Measurements from ENCODE around the gene ALG3. TPM values are rescaled to one million over a fixed set of nuclear protein-coding genes. Genes with fewer than 3 reads are reported as not detected.
A peak's percentile ranks its signal among the peaks of the same experiment; 100 is the strongest.

ALG3 gene
- total and polyA plus RNA-seq, 9 of the 15 experiments (the other 6 are each of a cell fraction or from before 2014, with no cell fraction given), result 37.5 to 107 (median 80.1) TPM

DNA sequence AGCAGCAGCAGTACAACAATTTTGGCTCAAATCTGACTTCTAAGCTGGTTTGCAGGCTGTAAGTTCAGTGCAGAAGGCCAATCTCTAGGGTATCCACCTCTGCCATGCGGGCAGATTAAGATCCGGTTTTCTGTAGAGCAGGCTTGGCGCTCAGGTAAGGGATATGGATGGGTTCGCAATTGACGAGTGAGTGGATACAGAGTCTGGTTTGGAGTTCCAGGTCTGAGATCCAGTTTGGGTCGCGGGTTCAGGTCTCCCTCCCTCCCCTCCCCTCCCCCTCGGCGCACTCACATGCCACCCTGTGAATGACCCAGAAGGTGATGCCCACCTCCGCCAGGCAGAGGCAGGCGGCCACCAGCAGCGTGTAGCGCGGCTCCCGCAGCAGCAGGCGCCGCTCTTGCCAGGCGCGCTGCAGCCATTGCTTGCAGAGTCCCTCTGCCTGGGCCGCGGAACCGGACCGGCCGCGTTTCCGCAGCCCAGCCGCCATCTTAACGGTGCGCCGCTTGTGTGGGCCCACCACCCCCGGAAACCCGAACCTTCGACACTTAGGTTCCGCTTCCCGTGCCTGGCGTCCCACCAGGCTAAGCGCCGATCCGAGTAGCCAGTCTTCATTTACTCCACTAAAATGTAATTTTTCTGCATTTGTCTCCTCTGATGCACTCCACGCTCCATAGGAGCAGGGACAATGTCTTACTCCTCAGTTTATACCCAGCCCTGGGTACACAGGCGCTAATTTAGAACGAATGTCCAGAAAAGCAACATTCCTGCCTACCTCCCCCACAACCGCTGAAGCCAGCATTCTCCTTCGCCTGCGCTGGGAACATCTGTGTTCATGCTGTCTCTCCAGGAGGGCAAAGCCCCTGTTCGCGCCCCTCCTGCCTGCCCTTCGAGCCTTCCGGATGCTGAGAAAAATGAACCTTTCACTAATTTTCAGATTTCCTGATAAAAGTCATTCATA is at the start of gene ALG3 (continued):
- TF ChIP-seq, protein P1, sequence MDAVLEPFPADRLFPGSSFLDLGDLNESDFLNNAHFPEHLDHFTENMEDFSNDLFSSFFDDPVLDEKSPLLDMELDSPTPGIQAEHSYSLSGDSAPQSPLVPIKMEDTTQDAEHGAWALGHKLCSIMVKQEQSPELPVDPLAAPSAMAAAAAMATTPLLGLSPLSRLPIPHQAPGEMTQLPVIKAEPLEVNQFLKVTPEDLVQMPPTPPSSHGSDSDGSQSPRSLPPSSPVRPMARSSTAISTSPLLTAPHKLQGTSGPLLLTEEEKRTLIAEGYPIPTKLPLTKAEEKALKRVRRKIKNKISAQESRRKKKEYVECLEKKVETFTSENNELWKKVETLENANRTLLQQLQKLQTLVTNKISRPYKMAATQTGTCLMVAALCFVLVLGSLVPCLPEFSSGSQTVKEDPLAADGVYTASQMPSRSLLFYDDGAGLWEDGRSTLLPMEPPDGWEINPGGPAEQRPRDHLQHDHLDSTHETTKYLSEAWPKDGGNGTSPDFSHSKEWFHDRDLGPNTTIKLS (IDR thresholded peaks at IDR 0.05; ENCODE audit: borderline replicate concordance, low read depth), result no peak
- TF ChIP-seq, protein P2, sequence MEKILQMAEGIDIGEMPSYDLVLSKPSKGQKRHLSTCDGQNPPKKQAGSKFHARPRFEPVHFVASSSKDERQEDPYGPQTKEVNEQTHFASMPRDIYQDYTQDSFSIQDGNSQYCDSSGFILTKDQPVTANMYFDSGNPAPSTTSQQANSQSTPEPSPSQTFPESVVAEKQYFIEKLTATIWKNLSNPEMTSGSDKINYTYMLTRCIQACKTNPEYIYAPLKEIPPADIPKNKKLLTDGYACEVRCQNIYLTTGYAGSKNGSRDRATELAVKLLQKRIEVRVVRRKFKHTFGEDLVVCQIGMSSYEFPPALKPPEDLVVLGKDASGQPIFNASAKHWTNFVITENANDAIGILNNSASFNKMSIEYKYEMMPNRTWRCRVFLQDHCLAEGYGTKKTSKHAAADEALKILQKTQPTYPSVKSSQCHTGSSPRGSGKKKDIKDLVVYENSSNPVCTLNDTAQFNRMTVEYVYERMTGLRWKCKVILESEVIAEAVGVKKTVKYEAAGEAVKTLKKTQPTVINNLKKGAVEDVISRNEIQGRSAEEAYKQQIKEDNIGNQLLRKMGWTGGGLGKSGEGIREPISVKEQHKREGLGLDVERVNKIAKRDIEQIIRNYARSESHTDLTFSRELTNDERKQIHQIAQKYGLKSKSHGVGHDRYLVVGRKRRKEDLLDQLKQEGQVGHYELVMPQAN (IDR thresholded peaks at IDR 0.05; ENCODE audit: borderline replicate concordance), result peak; percentile 85; the same call in 1 of the 2 replicates
- TF ChIP-seq NCOA6 (IDR thresholded peaks at IDR 0.05) (0 out of 2 replicates have a peak, but pooled peaks have one; percentile 27), MAFK (IDR thresholded peaks at IDR 0.05; ENCODE audit: low read length) (0 out of 2 replicates have a peak, but pooled peaks have one; percentile 10), XRCC5 (IDR thresholded peaks at IDR 0.05; ENCODE audit: low read depth, low read length) (peak; percentile 97), MCM3 (IDR thresholded peaks at IDR 0.05) (no peak), HDAC3 (IDR thresholded peaks at IDR 0.05; ENCODE audit: borderline replicate concordance, partially characterized antibody) (no peak), RFX5 (IDR thresholded peaks at IDR 0.05; ENCODE audit: low read depth, low read length) (no peak)
- TF ChIP-seq, protein P3, sequence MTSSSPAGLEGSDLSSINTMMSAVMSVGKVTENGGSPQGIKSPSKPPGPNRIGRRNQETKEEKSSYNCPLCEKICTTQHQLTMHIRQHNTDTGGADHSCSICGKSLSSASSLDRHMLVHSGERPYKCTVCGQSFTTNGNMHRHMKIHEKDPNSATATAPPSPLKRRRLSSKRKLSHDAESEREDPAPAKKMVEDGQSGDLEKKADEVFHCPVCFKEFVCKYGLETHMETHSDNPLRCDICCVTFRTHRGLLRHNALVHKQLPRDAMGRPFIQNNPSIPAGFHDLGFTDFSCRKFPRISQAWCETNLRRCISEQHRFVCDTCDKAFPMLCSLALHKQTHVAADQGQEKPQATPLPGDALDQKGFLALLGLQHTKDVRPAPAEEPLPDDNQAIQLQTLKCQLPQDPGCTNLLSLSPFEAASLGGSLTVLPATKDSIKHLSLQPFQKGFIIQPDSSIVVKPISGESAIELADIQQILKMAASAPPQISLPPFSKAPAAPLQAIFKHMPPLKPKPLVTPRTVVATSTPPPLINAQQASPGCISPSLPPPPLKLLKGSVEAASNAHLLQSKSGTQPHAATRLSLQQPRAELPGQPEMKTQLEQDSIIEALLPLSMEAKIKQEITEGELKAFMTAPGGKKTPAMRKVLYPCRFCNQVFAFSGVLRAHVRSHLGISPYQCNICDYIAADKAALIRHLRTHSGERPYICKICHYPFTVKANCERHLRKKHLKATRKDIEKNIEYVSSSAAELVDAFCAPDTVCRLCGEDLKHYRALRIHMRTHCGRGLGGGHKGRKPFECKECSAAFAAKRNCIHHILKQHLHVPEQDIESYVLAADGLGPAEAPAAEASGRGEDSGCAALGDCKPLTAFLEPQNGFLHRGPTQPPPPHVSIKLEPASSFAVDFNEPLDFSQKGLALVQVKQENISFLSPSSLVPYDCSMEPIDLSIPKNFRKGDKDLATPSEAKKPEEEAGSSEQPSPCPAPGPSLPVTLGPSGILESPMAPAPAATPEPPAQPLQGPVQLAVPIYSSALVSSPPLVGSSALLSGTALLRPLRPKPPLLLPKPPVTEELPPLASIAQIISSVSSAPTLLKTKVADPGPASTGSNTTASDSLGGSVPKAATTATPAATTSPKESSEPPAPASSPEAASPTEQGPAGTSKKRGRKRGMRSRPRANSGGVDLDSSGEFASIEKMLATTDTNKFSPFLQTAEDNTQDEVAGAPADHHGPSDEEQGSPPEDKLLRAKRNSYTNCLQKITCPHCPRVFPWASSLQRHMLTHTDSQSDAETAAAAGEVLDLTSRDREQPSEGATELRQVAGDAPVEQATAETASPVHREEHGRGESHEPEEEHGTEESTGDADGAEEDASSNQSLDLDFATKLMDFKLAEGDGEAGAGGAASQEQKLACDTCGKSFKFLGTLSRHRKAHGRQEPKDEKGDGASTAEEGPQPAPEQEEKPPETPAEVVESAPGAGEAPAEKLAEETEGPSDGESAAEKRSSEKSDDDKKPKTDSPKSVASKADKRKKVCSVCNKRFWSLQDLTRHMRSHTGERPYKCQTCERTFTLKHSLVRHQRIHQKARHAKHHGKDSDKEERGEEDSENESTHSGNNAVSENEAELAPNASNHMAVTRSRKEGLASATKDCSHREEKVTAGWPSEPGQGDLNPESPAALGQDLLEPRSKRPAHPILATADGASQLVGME (CRISPR knock-in tag; IDR thresholded peaks at IDR 0.05), result 0 out of 2 replicates have a peak, but pooled peaks have one; percentile 76
- TF ChIP-seq, protein P4, sequence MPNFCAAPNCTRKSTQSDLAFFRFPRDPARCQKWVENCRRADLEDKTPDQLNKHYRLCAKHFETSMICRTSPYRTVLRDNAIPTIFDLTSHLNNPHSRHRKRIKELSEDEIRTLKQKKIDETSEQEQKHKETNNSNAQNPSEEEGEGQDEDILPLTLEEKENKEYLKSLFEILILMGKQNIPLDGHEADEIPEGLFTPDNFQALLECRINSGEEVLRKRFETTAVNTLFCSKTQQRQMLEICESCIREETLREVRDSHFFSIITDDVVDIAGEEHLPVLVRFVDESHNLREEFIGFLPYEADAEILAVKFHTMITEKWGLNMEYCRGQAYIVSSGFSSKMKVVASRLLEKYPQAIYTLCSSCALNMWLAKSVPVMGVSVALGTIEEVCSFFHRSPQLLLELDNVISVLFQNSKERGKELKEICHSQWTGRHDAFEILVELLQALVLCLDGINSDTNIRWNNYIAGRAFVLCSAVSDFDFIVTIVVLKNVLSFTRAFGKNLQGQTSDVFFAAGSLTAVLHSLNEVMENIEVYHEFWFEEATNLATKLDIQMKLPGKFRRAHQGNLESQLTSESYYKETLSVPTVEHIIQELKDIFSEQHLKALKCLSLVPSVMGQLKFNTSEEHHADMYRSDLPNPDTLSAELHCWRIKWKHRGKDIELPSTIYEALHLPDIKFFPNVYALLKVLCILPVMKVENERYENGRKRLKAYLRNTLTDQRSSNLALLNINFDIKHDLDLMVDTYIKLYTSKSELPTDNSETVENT (CRISPR knock-in tag; IDR thresholded peaks at IDR 0.05), result peak; percentile 65; the same call in 1 of the 2 replicates

Measured in K562 (cell line).